Right renal cortex interstitium (tissue), 3 donors: Measurements from ENCODE around the gene NAA80. TPM values are rescaled to one million over a fixed set of nuclear protein-coding genes. Genes with fewer than 3 reads are reported as not detected.
"Not testable (repeated sequence)": the region's sequence is repeated elsewhere in the genome, so short reads cannot be mapped to it uniquely, and the experiment has no call there.

Experiments
- DNase-seq, 3 donors: peaks; one replicate each; pipeline ENCODE4 v3.0.0-alpha.2; 2013; ENCODE audit warnings: low read depth in 3 of 3, low spot score in 2 of 3
- polyA plus RNA-seq, 3 donors: library from polyadenylated mRNA; unstranded; fragments of 120-200 nt; gene quantifications; one replicate each; pipeline ENCODE4 v1.2.1, GENCODE V29; 2013; ENCODE audit not compliant: insufficient read length in 3 of 3

NAA80 gene
- polyA plus RNA-seq, 3 donors, result 7.6 to 8.6 (median 8.2) TPM

DNA sequence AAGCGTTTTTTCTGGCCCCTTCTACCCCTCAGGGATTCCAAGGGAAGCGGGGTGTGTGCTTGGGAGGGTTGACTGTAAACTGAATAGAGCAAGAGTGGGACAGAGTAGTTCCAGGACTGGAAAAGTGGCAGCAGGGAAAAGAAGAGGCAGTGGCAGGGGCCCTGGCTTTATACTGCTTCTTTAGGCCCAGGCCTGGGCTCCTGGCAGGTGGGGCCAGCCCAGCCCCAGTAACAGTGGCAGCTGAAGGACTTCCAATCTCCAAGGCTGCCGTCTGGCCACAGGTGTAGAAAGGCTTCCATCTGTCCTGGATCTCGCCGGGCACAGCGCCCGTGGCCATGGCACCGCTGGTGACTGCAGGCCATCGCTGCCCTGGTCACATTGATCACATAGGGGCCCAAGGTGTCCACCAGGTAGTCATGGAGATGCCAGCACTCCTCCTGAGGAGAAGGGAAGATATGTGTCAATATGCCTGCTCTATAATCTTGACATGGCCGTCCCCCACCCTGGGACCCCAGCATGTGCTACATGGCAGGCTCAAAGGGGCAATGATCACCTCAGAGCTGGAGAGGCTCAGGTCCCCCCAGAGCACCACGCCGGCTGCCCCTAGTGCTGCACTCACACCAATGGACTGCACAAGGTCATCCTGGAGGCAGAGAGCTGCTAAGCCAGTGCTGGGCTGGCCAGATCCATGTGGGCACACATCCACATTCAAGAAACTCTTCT lies 6.0 kb downstream of the NAA80 start:
- DNase-seq, result no peak

- peak; percentile 86 to 94 (median 87) for DNase-seq
Observed at GRCh38 chr3:50292159-50293078, 6.8 kb downstream of the NAA80 start, which contains the start of gene IFRD2. IFRD2 (minus strand) TSS chr3:50292429; CDS start chr3:50292274, 155 bp downstream.

DNA sequence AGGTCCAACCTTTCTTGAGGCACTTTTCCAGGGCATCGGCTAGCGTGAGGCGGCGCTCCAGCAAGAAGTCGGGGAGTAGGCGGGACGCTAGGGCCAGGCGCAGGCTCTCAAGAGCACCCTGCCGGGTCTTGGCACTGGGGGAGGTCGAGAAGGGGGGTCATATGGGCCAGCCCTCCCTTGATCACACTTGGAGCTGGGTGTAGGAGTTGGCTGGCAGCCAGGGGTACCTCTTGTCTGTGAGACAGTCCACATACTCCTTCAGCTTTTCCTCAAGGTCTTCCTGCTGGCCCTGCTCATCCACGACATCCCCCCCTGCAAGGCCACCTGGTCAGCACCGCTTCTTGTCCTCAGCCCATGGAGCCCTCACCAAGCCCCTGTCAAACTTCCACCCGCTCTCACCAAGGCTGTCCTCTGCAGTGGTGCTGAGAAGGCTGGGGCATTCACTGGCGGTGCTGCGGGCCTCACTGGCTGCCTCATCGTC lies 9.0 kb downstream of the NAA80 start:
- DNase-seq, result no peak

DNA sequence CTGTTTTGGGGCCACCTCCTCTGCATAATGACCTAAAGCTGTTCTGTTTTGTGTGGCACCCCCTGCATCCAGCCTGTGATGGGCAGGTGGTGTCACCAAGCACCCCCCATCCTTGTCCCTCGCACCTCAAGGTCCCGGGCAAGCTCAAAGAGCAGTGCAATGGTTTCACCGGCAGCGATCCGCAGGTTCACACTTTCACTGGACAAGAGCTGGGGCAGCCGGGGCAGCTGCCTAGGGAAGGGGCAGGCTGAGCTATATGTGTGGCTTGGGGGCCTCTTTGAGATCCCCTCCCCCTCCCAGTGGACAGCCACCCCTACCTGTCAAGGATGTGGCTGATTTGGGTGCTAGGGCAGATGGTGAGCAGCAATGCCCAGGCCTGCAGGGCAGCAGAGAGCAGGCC lies 10.1 kb downstream of the NAA80 start:
- DNase-seq, result no peak

DNA sequence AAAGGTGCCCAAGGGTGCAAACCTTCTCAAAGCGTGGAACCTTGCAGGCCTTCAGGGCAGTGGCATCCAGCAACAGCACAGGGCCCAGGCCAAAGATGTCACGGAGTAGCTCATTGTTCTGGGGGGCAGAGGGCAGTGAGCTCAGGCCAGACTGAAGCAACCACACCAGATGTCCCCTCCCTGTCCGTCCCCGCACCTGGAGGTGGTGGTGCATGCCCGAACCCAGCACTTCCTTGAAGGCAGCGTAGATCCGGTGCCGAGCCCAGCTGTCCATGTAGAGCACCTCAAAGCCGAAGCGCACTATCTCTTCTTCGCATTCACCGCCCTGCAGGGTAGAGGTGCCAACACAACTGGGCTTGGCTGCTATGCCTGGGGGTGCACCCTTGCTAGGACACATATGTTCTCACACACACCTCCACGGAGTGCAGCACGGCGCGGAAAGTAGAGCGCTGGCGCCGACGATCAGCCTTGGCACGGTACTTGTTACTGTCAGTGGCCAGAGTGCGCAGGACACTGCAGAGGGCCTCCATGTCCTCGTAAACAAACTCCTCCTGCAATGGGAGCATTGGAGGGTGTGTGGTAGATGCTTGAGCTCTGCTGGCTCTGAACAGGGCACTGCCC lies 10.7 kb downstream of the NAA80 start:
- DNase-seq, result no peak

DNA sequence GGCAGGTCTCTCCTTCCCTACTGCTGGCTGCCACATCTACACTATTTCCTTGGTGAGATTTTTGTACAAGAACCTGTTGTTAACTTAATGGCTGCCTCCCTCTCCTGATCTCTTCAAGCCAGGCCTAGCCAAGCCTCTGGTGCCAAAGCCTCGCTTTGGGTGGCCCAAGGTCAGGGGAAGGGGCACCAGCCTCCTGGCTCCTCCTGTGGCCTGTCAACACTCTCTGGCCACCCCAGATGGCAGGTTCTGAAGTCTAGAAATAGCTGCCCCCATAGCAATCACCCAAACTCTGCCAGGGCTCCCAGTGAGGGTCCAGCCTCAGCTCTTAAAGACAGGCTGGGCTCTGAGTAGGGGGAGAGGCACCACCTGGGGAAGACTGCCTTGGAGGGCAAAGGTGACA lies 11.9 kb downstream of the NAA80 start:
- DNase-seq, result no peak

GRCh38 chr3:50286322-50287227 lies 12.6 kb downstream of the NAA80 start:
- no peak for DNase-seq

GRCh38 chr3:50284121-50284520 lies 15.1 kb downstream of the NAA80 start:
- DNase-seq, result not testable (repeated sequence)

GRCh38 chr3:50279255-50280016 lies 19.8 kb downstream of the NAA80 start:
- no peak for DNase-seq

GRCh38 chr3:50278880-50279224 lies 20.4 kb downstream of the NAA80 start, which contains the start of gene LSMEM2:
LSMEM2 (plus strand) TSS chr3:50279087; CDS start chr3:50279114, 27 bp downstream.
- no peak for DNase-seq

DNA sequence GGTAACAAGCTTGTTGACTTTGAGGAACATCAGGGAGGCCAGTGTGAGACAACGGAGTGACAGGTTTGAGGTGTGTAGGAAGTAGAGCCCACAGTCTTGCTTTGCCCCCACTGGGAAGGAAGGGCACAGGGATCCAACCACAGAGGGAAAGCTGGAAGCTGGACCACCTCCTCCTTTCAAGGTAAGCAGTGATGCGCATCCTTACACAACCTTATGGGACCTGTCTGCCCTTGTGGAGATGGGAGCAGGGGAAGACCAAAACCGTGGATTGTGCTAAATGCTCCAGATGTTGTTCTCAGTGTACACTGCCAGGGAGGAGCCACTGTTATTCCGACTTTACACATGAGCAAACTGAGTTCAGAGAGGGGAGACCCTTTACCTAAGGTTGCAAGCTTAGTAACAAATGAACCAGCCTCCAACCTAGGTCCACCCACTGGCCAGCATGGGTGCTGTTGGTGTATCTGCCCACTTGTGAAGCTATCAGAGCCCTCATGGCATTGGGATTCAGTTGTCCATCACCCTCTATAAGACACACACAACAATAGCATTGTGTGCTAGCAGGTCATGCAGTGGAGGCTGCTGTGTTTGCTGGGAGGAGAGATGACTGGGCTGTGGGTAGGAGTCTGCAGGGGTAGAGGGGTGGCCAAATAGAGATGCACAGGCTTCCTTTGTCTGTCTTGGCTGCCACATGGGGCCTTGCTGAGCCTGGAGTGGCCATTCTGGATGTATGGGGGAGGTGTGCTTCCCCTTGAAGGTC lies 20.9 kb downstream of the NAA80 start:
- no peak for DNase-seq

- no peak for DNase-seq
Observed at GRCh38 chr3:50276762-50277101, 22.5 kb downstream of the NAA80 start.

DNA sequence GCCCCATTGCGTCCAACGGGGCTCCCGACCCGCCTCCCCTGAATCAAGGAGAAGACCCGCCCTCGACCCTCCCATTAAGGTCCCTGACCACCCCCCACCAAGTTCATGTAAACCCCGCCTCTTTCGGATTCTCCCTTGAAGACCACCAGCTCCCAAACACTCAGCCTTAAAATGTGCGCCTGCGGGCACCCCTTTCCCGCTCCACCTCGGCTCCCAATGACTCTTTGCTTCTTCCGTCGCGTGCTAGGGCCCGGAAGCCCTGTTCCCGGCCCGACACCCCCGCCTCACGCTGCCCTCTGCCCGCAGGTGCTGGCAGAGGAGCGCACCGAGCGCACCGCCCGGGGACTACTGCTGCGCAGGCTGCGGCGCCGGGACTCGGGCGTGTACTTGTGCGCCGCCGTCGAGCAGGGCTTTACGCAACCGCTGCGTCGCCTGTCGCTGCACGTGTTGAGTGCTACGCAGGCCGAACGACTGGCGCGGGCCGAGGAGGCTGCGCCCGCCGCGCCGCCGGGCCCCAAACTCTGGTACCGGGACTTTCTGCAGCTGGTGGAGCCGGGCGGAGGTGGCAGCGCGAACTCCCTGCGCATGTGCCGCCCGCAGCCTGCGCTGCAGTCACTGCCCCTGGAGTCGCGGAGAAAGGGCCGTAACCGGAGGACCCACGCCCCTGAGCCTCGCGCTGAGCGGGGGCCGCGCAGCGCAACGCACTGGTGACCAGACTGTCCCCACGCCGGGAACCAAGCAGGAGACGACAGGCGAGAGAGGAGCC lies 23.0 kb downstream of the NAA80 start:
- DNase-seq, result no peak

DNA sequence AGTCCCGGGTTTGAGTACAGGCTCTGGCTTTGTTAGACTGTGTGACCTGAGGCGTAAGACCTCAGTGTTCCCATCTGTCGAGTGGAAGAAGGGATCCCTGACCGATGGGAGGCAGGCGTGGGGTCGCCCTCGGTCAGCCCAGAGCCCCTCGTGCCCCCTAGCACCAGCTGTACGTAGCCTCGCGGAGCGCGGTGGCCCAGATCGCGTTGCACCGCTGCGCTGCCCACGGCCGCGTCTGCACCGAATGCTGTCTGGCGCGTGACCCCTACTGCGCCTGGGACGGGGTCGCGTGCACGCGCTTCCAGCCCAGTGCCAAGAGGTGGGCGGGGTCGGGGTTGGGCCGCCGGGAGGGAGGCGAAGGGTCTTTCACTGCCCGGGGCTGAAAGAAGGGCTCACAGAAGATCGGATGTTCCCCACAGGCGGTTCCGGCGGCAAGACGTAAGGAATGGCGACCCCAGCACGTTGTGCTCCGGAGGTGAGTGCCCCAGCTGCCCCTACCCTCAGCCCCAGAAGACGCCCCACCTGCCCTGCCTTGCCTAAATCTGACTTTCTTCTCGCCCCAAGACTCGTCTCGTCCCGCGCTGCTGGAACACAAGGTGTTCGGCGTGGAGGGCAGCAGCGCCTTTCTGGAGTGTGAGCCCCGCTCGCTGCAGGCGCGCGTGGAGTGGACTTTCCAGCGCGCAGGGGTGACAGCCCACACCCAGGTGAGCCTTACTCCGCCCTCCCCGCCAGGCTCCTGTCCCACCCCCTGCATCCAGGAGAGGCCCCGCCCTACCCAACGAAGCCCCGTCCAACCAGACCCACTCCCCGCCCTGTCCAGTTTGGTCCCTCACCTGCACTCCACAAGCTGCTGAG lies 23.8 kb downstream of the NAA80 start:
- DNase-seq, result no peak

DNA sequence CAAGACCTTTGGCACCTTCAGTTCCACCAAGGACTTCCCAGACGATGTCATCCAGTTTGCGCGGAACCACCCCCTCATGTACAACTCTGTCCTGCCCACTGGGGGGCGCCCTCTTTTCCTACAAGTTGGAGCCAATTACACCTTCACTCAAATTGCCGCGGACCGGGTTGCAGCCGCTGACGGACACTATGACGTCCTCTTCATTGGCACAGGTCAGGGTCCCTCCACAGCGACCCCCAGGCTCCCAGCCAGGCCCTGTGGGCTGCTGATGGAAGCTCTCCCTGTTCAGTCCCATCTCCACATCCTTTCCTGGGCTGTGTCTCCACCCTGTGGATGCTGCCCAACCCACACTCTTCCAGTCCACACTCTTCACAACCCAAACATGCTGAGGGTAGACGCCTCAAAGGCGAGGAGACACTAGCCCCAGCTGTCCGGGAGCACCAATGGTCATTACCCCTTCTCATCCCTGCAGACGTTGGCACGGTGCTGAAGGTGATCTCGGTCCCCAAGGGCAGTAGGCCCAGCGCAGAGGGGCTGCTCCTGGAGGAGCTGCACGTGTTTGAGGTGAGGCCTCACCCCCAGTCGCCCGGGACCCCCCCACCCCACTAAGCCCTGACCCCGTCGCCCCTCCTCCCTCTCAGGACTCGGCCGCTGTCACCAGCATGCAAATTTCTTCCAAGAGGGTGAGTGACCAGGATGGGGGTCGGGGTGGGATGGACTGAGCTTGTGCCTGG lies 24.7 kb downstream of the NAA80 start:
- DNase-seq, result no peak

- no peak for DNase-seq
Observed at GRCh38 chr3:50273689-50274065, 25.5 kb downstream of the NAA80 start.
